ENCODE measurements around the gene ADRM1.

Gene ADRM1

GRCh38 chr20:62291251-62292066, 11.3 kb upstream of the ADRM1 start:
- Histone ChIP-seq H3K36me3 (ENCODE audit: control insufficient read depth, insufficient read depth, low read length) (no peaks in the 10 kb centered on the region), H3K9ac (no peak overlapping the region), H3K79me2 (no peaks in the 10 kb centered on the region)

DNA sequence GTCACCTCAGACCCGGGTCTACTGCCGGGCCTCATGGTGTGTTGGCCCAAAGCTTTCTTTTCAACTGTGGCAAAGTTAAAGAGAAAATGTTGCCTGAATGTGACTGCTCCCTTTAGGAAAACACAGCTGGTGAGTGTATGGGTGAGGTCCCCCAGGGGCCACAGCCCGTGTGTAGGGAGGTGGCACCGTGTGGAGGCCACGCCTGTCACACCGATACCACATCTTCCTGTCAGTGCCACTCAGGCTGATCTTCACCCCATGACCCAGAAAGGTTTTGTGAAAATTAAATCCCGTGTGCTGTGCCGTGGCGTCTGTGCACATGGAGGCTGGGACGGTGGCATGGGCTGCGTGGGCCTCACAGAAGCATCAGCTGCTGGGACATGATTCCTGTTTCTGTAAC, 10.7 kb upstream of the ADRM1 start:
- TF ChIP-seq, protein P1, sequence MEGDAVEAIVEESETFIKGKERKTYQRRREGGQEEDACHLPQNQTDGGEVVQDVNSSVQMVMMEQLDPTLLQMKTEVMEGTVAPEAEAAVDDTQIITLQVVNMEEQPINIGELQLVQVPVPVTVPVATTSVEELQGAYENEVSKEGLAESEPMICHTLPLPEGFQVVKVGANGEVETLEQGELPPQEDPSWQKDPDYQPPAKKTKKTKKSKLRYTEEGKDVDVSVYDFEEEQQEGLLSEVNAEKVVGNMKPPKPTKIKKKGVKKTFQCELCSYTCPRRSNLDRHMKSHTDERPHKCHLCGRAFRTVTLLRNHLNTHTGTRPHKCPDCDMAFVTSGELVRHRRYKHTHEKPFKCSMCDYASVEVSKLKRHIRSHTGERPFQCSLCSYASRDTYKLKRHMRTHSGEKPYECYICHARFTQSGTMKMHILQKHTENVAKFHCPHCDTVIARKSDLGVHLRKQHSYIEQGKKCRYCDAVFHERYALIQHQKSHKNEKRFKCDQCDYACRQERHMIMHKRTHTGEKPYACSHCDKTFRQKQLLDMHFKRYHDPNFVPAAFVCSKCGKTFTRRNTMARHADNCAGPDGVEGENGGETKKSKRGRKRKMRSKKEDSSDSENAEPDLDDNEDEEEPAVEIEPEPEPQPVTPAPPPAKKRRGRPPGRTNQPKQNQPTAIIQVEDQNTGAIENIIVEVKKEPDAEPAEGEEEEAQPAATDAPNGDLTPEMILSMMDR (IDR thresholded peaks at IDR 0.05) = no peak
- H3K9me3 ChIP-seq (ENCODE audit: control insufficient read depth, low read length) = no peaks in the 10 kb centered on the region
- H3K79me2 ChIP-seq = no peaks in the 10 kb centered on the region
- no peaks in the 10 kb centered on the region for H3K27me3 ChIP-seq (ENCODE audit: control insufficient read depth, insufficient read depth, low read length)
- no peak overlapping the region for H2AFZ ChIP-seq
- H3K4me1 ChIP-seq = no peaks in the 10 kb centered on the region
- H3K9ac ChIP-seq = no peak overlapping the region
- no peak overlapping the region for H3K4me3 ChIP-seq (ENCODE audit: low read depth, low read length)
- no peak overlapping the region for H3K4me2 ChIP-seq (ENCODE audit: low read length)
- H3K36me3 ChIP-seq (ENCODE audit: control insufficient read depth, insufficient read depth, low read length) = no peaks in the 10 kb centered on the region
- no peak overlapping the region for H3K27ac ChIP-seq

More at GRCh38 chr20:62291251-62292066, 11.3 kb upstream of the ADRM1 start:
- Histone ChIP-seq H3K4me3 (ENCODE audit: low read depth, low read length) (no peak overlapping the region), H3K9me3 (ENCODE audit: control insufficient read depth, low read length) (no peaks in the 10 kb centered on the region), H3K27me3 (ENCODE audit: control insufficient read depth, insufficient read depth, low read length) (no peaks in the 10 kb centered on the region), H3K4me1 (no peaks in the 10 kb centered on the region), H3K4me2 (ENCODE audit: low read length) (no peak overlapping the region), H2AFZ (no peak overlapping the region), H3K27ac (no peak overlapping the region)
- TF ChIP-seq, protein P1 (IDR thresholded peaks at IDR 0.05) = no peak

- H3K27ac ChIP-seq = no peak overlapping the region
- no peaks in the 10 kb centered on the region for H3K4me1 ChIP-seq
- no peaks in the 10 kb centered on the region for H3K36me3 ChIP-seq (ENCODE audit: control insufficient read depth, insufficient read depth, low read length)
- no peak overlapping the region for H3K4me3 ChIP-seq (ENCODE audit: low read depth, low read length)
- H3K4me2 ChIP-seq (ENCODE audit: low read length) = no peak overlapping the region
- TF ChIP-seq, protein P1 (IDR thresholded peaks at IDR 0.05) = no peak
- H3K9ac ChIP-seq = no peak overlapping the region
- no peak overlapping the region for H2AFZ ChIP-seq
- no peaks in the 10 kb centered on the region for H3K79me2 ChIP-seq
- H3K9me3 ChIP-seq (ENCODE audit: control insufficient read depth, low read length) = no peaks in the 10 kb centered on the region
- H3K27me3 ChIP-seq (ENCODE audit: control insufficient read depth, insufficient read depth, low read length) = no peaks in the 10 kb centered on the region
Observed at GRCh38 chr20:62293111-62293784, 9.5 kb upstream of the ADRM1 start.

- no peaks in the 10 kb centered on the region for H3K79me2 ChIP-seq
- no peaks in the 10 kb centered on the region for H3K4me1 ChIP-seq
- TF ChIP-seq, protein P1 (IDR thresholded peaks at IDR 0.05) = no peak
- H3K9me3 ChIP-seq (ENCODE audit: control insufficient read depth, low read length) = no peaks in the 10 kb centered on the region
- H3K9ac ChIP-seq = no peak overlapping the region
- no peaks in the 10 kb centered on the region for H3K36me3 ChIP-seq (ENCODE audit: control insufficient read depth, insufficient read depth, low read length)
- no peak overlapping the region for H2AFZ ChIP-seq
- H3K4me3 ChIP-seq (ENCODE audit: low read depth, low read length) = no peak overlapping the region
- no peaks in the 10 kb centered on the region for H3K27me3 ChIP-seq (ENCODE audit: control insufficient read depth, insufficient read depth, low read length)
- no peak overlapping the region for H3K27ac ChIP-seq
- H3K4me2 ChIP-seq (ENCODE audit: low read length) = no peak overlapping the region
Observed at GRCh38 chr20:62293946-62294345, 8.9 kb upstream of the ADRM1 start.
